ENCODE results near the gene EPHB1. TPM values are rescaled to one million over a fixed set of nuclear protein-coding genes. Genes with fewer than 3 reads are reported as not detected.

EPHB1 gene
- total RNA-seq, 1 experiment from 2014 or later = 0.73 TPM

- no peak for TF ChIP-seq CTCF (IDR thresholded peaks at IDR 0.05; ENCODE audit: unreplicated experiment)
- Mint-ChIP-seq H3K27ac (ENCODE audit: unreplicated experiment) (no peak overlapping the region), H3K9me3 (ENCODE audit: low read depth, unreplicated experiment) (peaks cover 4% of the 10 kb centered on the region), H3K36me3 (ENCODE audit: insufficient read depth, unreplicated experiment) (no peaks in the 10 kb centered on the region), H3K27me3 (ENCODE audit: unreplicated experiment) (peaks cover 75% of the 10 kb centered on the region), H3K4me1 (ENCODE audit: low read depth, unreplicated experiment) (no peaks in the 10 kb centered on the region), H3K4me3 (ENCODE audit: low read depth, unreplicated experiment) (no peak overlapping the region)
- intact Hi-C loops (cut with micrococcal nuclease; ENCODE audit: unreplicated experiment) = no loop called here
- CTCF ChIA-PET = interaction anchor here (0.6 kb wide), 1 partner anchor 889 kb away, joined by 6 read pairs; no protein-coding TSS in a partner anchor
- BruUV-seq (replicated peaks) = no TSS peak
- no peak for DNase-seq
These were observed 121.4 kb downstream of the EPHB1 start for GRCh38 chr3:134916276-134916961.

GRCh38 chr3:134917631-134918030, 122.6 kb downstream of the EPHB1 start:
- no peaks in the 10 kb centered on the region for H3K36me3 Mint-ChIP-seq (ENCODE audit: insufficient read depth, unreplicated experiment)
- intact Hi-C loops (cut with micrococcal nuclease; ENCODE audit: unreplicated experiment) = no loop called here
- no peaks in the 10 kb centered on the region for H3K4me1 Mint-ChIP-seq (ENCODE audit: low read depth, unreplicated experiment)
- peaks cover 75% of the 10 kb centered on the region for H3K27me3 Mint-ChIP-seq (ENCODE audit: unreplicated experiment)
- no peak for TF ChIP-seq CTCF (IDR thresholded peaks at IDR 0.05; ENCODE audit: unreplicated experiment)
- no peak for DNase-seq
- H3K4me3 Mint-ChIP-seq (ENCODE audit: low read depth, unreplicated experiment) = no peak overlapping the region
- no peak overlapping the region for H3K27ac Mint-ChIP-seq (ENCODE audit: unreplicated experiment)
- H3K9me3 Mint-ChIP-seq (ENCODE audit: low read depth, unreplicated experiment) = peaks cover 4% of the 10 kb centered on the region
- BruUV-seq (replicated peaks) = no TSS peak
- CTCF ChIA-PET = interaction anchor here (0.7 kb wide), 1 partner anchor 13 kb away, joined by 3 read pairs; no protein-coding TSS in a partner anchor

GRCh38 chr3:134918441-134918840, 123.4 kb downstream of the EPHB1 start:
- Mint-ChIP-seq H3K36me3 (ENCODE audit: insufficient read depth, unreplicated experiment) (no peaks in the 10 kb centered on the region), H3K27me3 (ENCODE audit: unreplicated experiment) (peaks cover 69% of the 10 kb centered on the region), H3K9me3 (ENCODE audit: low read depth, unreplicated experiment) (peaks cover 4% of the 10 kb centered on the region), H3K4me3 (ENCODE audit: low read depth, unreplicated experiment) (no peak overlapping the region), H3K27ac (ENCODE audit: unreplicated experiment) (no peak overlapping the region), H3K4me1 (ENCODE audit: low read depth, unreplicated experiment) (no peaks in the 10 kb centered on the region)
- TF ChIP-seq CTCF (IDR thresholded peaks at IDR 0.05; ENCODE audit: unreplicated experiment) = no peak
- no peak for DNase-seq
- intact Hi-C loops (cut with micrococcal nuclease; ENCODE audit: unreplicated experiment) = no loop called here
- BruUV-seq (replicated peaks) = no TSS peak
- CTCF ChIA-PET = no interaction called here

GRCh38 chr3:134922101-134922500, 127.0 kb downstream of the EPHB1 start:
- no TSS peak for BruUV-seq (replicated peaks)
- H3K4me1 Mint-ChIP-seq (ENCODE audit: low read depth, unreplicated experiment) = no peaks in the 10 kb centered on the region
- TF ChIP-seq CTCF (IDR thresholded peaks at IDR 0.05; ENCODE audit: unreplicated experiment) = no peak
- H3K4me3 Mint-ChIP-seq (ENCODE audit: low read depth, unreplicated experiment) = no peak overlapping the region
- H3K36me3 Mint-ChIP-seq (ENCODE audit: insufficient read depth, unreplicated experiment) = no peaks in the 10 kb centered on the region
- intact Hi-C loops (cut with micrococcal nuclease; ENCODE audit: unreplicated experiment) = no loop called here
- H3K27ac Mint-ChIP-seq (ENCODE audit: unreplicated experiment) = no peak overlapping the region
- no peaks in the 10 kb centered on the region for H3K9me3 Mint-ChIP-seq (ENCODE audit: low read depth, unreplicated experiment)
- H3K27me3 Mint-ChIP-seq (ENCODE audit: unreplicated experiment) = peaks cover 80% of the 10 kb centered on the region
- DNase-seq = no peak
- CTCF ChIA-PET = no interaction called here

Data from Calu3 (cell line).